Activated naive CD4-positive, alpha-beta T cell treated with anti-CD3 and anti-CD28 coated beads, Interleukin-2, amount 50 U/mL, for 72 hours (primary cell): ENCODE measurements around the gene BEND7. TPM values are rescaled to one million over a fixed set of nuclear protein-coding genes. Genes with fewer than 3 reads are reported as not detected.
"Not testable (repeated sequence)": the region's sequence is repeated elsewhere in the genome, so short reads cannot be mapped to it uniquely, and the experiment has no call there.

ENCODE experiments used
- ATAC-seq, 2 donors: fragments of 150-1000 bp; cut with Tn5 transposase; 2 replicates each; pipeline ENCODE4 v1.10.0; 2021; ENCODE audit warnings: mild to moderate bottlenecking in 2 of 2, moderate library complexity in 2 of 2
- DNase-seq, 2 donors: peaks; one replicate each; pipeline ENCODE4 v3.0.0; 2021 to 2022; ENCODE audit warnings: low spot score in 2 of 2
- H3K27ac Mint-ChIP-seq, 2 donors: one replicate each; pipeline ENCODE4 v1.8.0; 2022; ENCODE audit warnings: mild to moderate bottlenecking in 2 of 2, mixed read lengths in 2 of 2
- H3K36me3 Mint-ChIP-seq, 2 donors: one replicate each; pipeline ENCODE4 v1.8.0; 2022; ENCODE audit warnings: mixed read lengths in 2 of 2
- H3K9me3 Mint-ChIP-seq, 2 donors: one replicate each; pipeline ENCODE4 v1.8.0; 2022; ENCODE audit warnings: mixed read lengths in 2 of 2
- total RNA-seq, 2 donors: library from RNA; stranded (reverse); gene quantifications; one replicate each; pipeline ENCODE4 v1.2.3, GENCODE V29; 2022

BEND7 gene
- total RNA-seq, 2 donors from 2014 or later, result not detected

GRCh38 chr10:13417459-13418126 is 111.2 kb downstream of the BEND7 start:
- peak overlapping the region in 1 of 2 donors; percentile 30 for H3K27ac Mint-ChIP-seq
- H3K9me3 Mint-ChIP-seq, result peaks cover 5 to 6% of the 10 kb centered on the region in 2 donors
- H3K36me3 Mint-ChIP-seq, result peaks cover 0 to 8% of the 10 kb centered on the region in 2 donors
- ATAC-seq (no peak), DNase-seq (no peak)

GRCh38 chr10:13416760-13417159 is 112.1 kb downstream of the BEND7 start:
- Mint-ChIP-seq H3K36me3 (peaks cover 0 to 8% of the 10 kb centered on the region in 2 donors), H3K27ac (no peak overlapping the region), H3K9me3 (peaks cover 5 to 6% of the 10 kb centered on the region in 2 donors)
- ATAC-seq (no peak), DNase-seq (no peak)

GRCh38 chr10:13414855-13415254 is 114.0 kb downstream of the BEND7 start:
- DNase-seq (no peak), ATAC-seq (no peak)
- H3K27ac Mint-ChIP-seq, result no peak overlapping the region
- peaks cover 0 to 8% of the 10 kb centered on the region in 2 donors for H3K36me3 Mint-ChIP-seq
- H3K9me3 Mint-ChIP-seq, result peaks cover 5 to 6% of the 10 kb centered on the region in 2 donors

GRCh38 chr10:13414137-13414536 is 114.7 kb downstream of the BEND7 start:
- DNase-seq (no peak), ATAC-seq (no peak)
- no peak overlapping the region for H3K27ac Mint-ChIP-seq
- H3K9me3 Mint-ChIP-seq, result peaks cover 5 to 6% of the 10 kb centered on the region in 2 donors
- peaks cover 0 to 8% of the 10 kb centered on the region in 2 donors for H3K36me3 Mint-ChIP-seq

- H3K27ac Mint-ChIP-seq, result no peak overlapping the region
- H3K36me3 Mint-ChIP-seq, result peaks cover 0 to 8% of the 10 kb centered on the region in 2 donors
- no peak for ATAC-seq
- no peak for DNase-seq
- H3K9me3 Mint-ChIP-seq, result peaks cover 5 to 6% of the 10 kb centered on the region in 2 donors
Measured at GRCh38 chr10:13412894-13413293, 115.9 kb downstream of the BEND7 start.

- Mint-ChIP-seq H3K9me3 (peaks cover 0 to 7% of the 10 kb centered on the region in 2 donors), H3K36me3 (no peaks in the 10 kb centered on the region), H3K27ac (no peak overlapping the region)
- ATAC-seq (no peak), DNase-seq (no peak)
Measured at GRCh38 chr10:13404791-13405190, 124.0 kb downstream of the BEND7 start.

- ATAC-seq (no peak), DNase-seq (no peak)
- no peaks in the 10 kb centered on the region for H3K36me3 Mint-ChIP-seq
Measured at GRCh38 chr10:13404305-13404759, 124.5 kb downstream of the BEND7 start.

GRCh38 chr10:13403426-13403825 is 125.4 kb downstream of the BEND7 start:
- H3K27ac Mint-ChIP-seq, ATAC-seq, H3K36me3 Mint-ChIP-seq, DNase-seq, H3K9me3 Mint-ChIP-seq: not testable (repeated sequence)

More at GRCh38 chr10:13404305-13404759, 124.5 kb downstream of the BEND7 start:
- H3K27ac Mint-ChIP-seq, result no peak overlapping the region
- H3K9me3 Mint-ChIP-seq, result peaks cover 0 to 8% of the 10 kb centered on the region in 2 donors

GRCh38 chr10:13402021-13402420 is 126.8 kb downstream of the BEND7 start:
- Mint-ChIP-seq H3K27ac (no peak overlapping the region), H3K36me3 (no peaks in the 10 kb centered on the region), H3K9me3 (peaks cover 0 to 8% of the 10 kb centered on the region in 2 donors)
- DNase-seq (no peak), ATAC-seq (no peak)

GRCh38 chr10:13401142-13401541 is 127.7 kb downstream of the BEND7 start:
- DNase-seq (no peak), ATAC-seq (no peak)
- H3K36me3 Mint-ChIP-seq, result no peaks in the 10 kb centered on the region
- H3K27ac Mint-ChIP-seq, result no peak overlapping the region
- H3K9me3 Mint-ChIP-seq, result peaks cover 0 to 8% of the 10 kb centered on the region in 2 donors

GRCh38 chr10:13400196-13400965 is 128.4 kb downstream of the BEND7 start:
- no peak for DNase-seq
- H3K36me3 Mint-ChIP-seq, result no peaks in the 10 kb centered on the region
- no peak overlapping the region for H3K27ac Mint-ChIP-seq
- no peak for ATAC-seq
- H3K9me3 Mint-ChIP-seq, result peaks cover 0 to 8% of the 10 kb centered on the region in 2 donors

- ATAC-seq (no peak), DNase-seq (no peak)
- Mint-ChIP-seq H3K9me3 (peaks cover 0 to 8% of the 10 kb centered on the region in 2 donors), H3K27ac (no peak overlapping the region), H3K36me3 (no peaks in the 10 kb centered on the region)
Measured at GRCh38 chr10:13399752-13400151, 129.1 kb downstream of the BEND7 start.

- H3K9me3 Mint-ChIP-seq, result peaks cover 0 to 8% of the 10 kb centered on the region in 2 donors
- no peaks in the 10 kb centered on the region for H3K36me3 Mint-ChIP-seq
Measured at GRCh38 chr10:13399236-13399635, 129.6 kb downstream of the BEND7 start.

GRCh38 chr10:13397052-13397451 is 131.8 kb downstream of the BEND7 start:
- Mint-ChIP-seq H3K36me3 (no peaks in the 10 kb centered on the region), H3K9me3 (peaks cover 0 to 8% of the 10 kb centered on the region in 2 donors), H3K27ac (no peak overlapping the region)
- DNase-seq (no peak), ATAC-seq (no peak)

More at GRCh38 chr10:13399236-13399635, 129.6 kb downstream of the BEND7 start:
- H3K27ac Mint-ChIP-seq, result no peak overlapping the region
- ATAC-seq (no peak), DNase-seq (no peak)

- Mint-ChIP-seq H3K36me3 (no peaks in the 10 kb centered on the region), H3K27ac (no peak overlapping the region)
- ATAC-seq, result no peak
Measured at GRCh38 chr10:13396369-13396768, 132.4 kb downstream of the BEND7 start.

GRCh38 chr10:13395540-13395939 is 133.3 kb downstream of the BEND7 start:
- DNase-seq (no peak), ATAC-seq (no peak)
- H3K36me3 Mint-ChIP-seq, result no peaks in the 10 kb centered on the region
- H3K27ac Mint-ChIP-seq, result no peak overlapping the region
- peaks cover 0 to 8% of the 10 kb centered on the region in 2 donors for H3K9me3 Mint-ChIP-seq

More at GRCh38 chr10:13396369-13396768, 132.4 kb downstream of the BEND7 start:
- no peak for DNase-seq
- peaks cover 0 to 8% of the 10 kb centered on the region in 2 donors for H3K9me3 Mint-ChIP-seq

- Mint-ChIP-seq H3K27ac (no peak overlapping the region), H3K9me3 (no peaks in the 10 kb centered on the region), H3K36me3 (no peaks in the 10 kb centered on the region)
- no peak for DNase-seq
- no peak for ATAC-seq
Measured at GRCh38 chr10:13393640-13394039, 135.2 kb downstream of the BEND7 start.
